Parathyroid adenoma (tissue), 2 donors: ENCODE measurements around the gene VPS13C.

Experiments used
- H2AFZ ChIP-seq: fragments of 300-600 bp; sonication (generic); one replicate; pipeline ENCODE4 v1.7.0; 2017; ENCODE audit warnings: antibody characterized with exemption, mild to moderate bottlenecking
- H3K27ac ChIP-seq: fragments of 300-600 bp; sonication (generic); one replicate; pipeline ENCODE4 v1.7.0; 2017
- H3K27me3 ChIP-seq: fragments of 300-600 bp; sonication (generic); one replicate; pipeline ENCODE4 v1.7.0; 2017; ENCODE audit warnings: low read length; ENCODE audit not compliant: control insufficient read depth, insufficient read depth
- H3K36me3 ChIP-seq: fragments of 300-600 bp; sonication (generic); one replicate; pipeline ENCODE4 v1.7.0; 2017; ENCODE audit warnings: low read length; ENCODE audit not compliant: control insufficient read depth, insufficient read depth
- H3K4me1 ChIP-seq: fragments of 300-600 bp; sonication (generic); one replicate; pipeline ENCODE4 v1.7.0; 2017; ENCODE audit warnings: control low read depth
- H3K4me2 ChIP-seq: fragments of 300-600 bp; sonication (generic); one replicate; pipeline ENCODE4 v1.7.0; 2017; ENCODE audit warnings: low read length
- H3K4me3 ChIP-seq: fragments of 300-600 bp; sonication (generic); one replicate; pipeline ENCODE4 v1.7.0; 2017; ENCODE audit warnings: low read depth, low read length
- H3K79me2 ChIP-seq: fragments of 300-600 bp; sonication (generic); one replicate; pipeline ENCODE4 v1.7.0; 2017; ENCODE audit warnings: control low read depth
- H3K9ac ChIP-seq: fragments of 300-600 bp; sonication (generic); one replicate; pipeline ENCODE4 v1.7.0; 2017; ENCODE audit warnings: mild to moderate bottlenecking
- H3K9me3 ChIP-seq: fragments of 300-600 bp; sonication (generic); one replicate; pipeline ENCODE4 v1.7.0; 2017; ENCODE audit warnings: low read length; ENCODE audit not compliant: control insufficient read depth
- CTCF ChIP-seq: fragments of 300-600 bp; sonication (generic); IDR thresholded peaks from one replicate; pipeline ENCODE4 v1.7.0; 2017; ENCODE audit warnings: antibody characterized with exemption, mild to moderate bottlenecking
- donor health status: primary hyperparathyroidism.

The VPS13C gene

GRCh38 chr15:61815356-61816083, 244.7 kb downstream of the VPS13C start:
- Histone ChIP-seq H3K4me3 (no peak overlapping the region), H3K9ac (no peak overlapping the region), H3K9me3 (no peaks in the 10 kb centered on the region), H3K27ac (no peak overlapping the region), H3K36me3 (no peaks in the 10 kb centered on the region), H3K79me2 (no peaks in the 10 kb centered on the region), H3K4me2 (no peak overlapping the region), H2AFZ (no peak overlapping the region), H3K27me3 (no peaks in the 10 kb centered on the region), H3K4me1 (peaks cover 10% of the 10 kb centered on the region)
- TF ChIP-seq CTCF = no peak

GRCh38 chr15:61812476-61812875, 247.8 kb downstream of the VPS13C start:
- Histone ChIP-seq H3K27me3 (no peaks in the 10 kb centered on the region), H3K9me3 (no peaks in the 10 kb centered on the region)
- TF ChIP-seq CTCF = no peak

GRCh38 chr15:61811952-61812351, 248.3 kb downstream of the VPS13C start:
- TF ChIP-seq CTCF = no peak
- Histone ChIP-seq H3K36me3 (no peaks in the 10 kb centered on the region), H3K9me3 (no peaks in the 10 kb centered on the region), H3K4me2 (no peak overlapping the region), H3K27ac (peak overlapping the region; percentile 49), H3K9ac (no peak overlapping the region), H3K79me2 (no peaks in the 10 kb centered on the region), H3K4me1 (peaks cover 10% of the 10 kb centered on the region), H3K4me3 (no peak overlapping the region), H3K27me3 (no peaks in the 10 kb centered on the region), H2AFZ (peak overlapping the region; percentile 69)

More at GRCh38 chr15:61812476-61812875, 247.8 kb downstream of the VPS13C start:
- Histone ChIP-seq H3K27ac (peak overlapping the region; percentile 49), H2AFZ (peak overlapping the region; percentile 69), H3K79me2 (no peaks in the 10 kb centered on the region), H3K4me3 (no peak overlapping the region), H3K9ac (no peak overlapping the region), H3K4me1 (peaks cover 10% of the 10 kb centered on the region), H3K36me3 (no peaks in the 10 kb centered on the region), H3K4me2 (no peak overlapping the region)

- no peak for TF ChIP-seq CTCF
- Histone ChIP-seq H3K79me2 (no peaks in the 10 kb centered on the region), H3K4me3 (no peak overlapping the region), H3K36me3 (no peaks in the 10 kb centered on the region), H3K27me3 (no peaks in the 10 kb centered on the region), H2AFZ (no peak overlapping the region), H3K27ac (no peak overlapping the region), H3K4me2 (no peak overlapping the region), H3K4me1 (peaks cover 10% of the 10 kb centered on the region), H3K9me3 (no peaks in the 10 kb centered on the region), H3K9ac (no peak overlapping the region)
These were observed 251.0 kb downstream of the VPS13C start for GRCh38 chr15:61809216-61809615.
